Stomach (tissue), 4 donors: ENCODE results near the gene PRKCZ.

ENCODE experiments used
- POLR2A ChIP-seq, 4 donors: fragments of 450-650 bp; IDR thresholded peaks; one replicate each; pipeline ENCODE4 v1.6.1; 2016; ENCODE audit warnings: antibody characterized with exemption in 4 of 4, control low read depth in 2 of 4, mild to moderate bottlenecking in 1 of 4, moderate library complexity in 1 of 4
- TF ChIP-seq, protein P1 (sequence below), 7 experiments: fragments of 450-650 bp in 4 of 7; fragments of 200-600 bp in 3 of 7; sonication (generic) in 3 of 7; IDR thresholded peaks; one replicate each; pipeline ENCODE4 v1.5.1; 2016 to 2019; ENCODE audit warnings: antibody characterized with exemption in 7 of 7, control low read depth in 2 of 7, mild to moderate bottlenecking in 1 of 7

DNA sequence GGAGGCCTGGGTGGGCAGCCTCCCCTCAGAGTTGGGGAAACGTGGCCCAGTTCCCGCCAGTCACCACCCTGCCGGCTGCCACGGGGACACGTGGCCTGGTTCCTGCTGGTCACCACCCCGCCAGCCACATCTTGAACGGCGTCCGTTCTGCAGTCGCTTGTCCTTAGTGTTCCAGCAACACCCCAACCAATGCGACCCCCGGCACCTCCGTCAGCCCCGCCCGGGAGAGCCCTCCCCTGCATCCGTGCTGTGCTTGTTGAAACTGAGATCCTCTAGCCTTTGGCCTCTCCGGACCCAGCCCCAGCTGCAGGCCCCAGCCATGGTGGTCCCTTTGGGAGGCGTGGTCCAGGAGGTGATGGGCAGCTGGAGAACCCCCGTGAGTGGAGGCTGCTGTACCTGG is 18.7 kb downstream of the PRKCZ start:
- TF ChIP-seq, protein P1, sequence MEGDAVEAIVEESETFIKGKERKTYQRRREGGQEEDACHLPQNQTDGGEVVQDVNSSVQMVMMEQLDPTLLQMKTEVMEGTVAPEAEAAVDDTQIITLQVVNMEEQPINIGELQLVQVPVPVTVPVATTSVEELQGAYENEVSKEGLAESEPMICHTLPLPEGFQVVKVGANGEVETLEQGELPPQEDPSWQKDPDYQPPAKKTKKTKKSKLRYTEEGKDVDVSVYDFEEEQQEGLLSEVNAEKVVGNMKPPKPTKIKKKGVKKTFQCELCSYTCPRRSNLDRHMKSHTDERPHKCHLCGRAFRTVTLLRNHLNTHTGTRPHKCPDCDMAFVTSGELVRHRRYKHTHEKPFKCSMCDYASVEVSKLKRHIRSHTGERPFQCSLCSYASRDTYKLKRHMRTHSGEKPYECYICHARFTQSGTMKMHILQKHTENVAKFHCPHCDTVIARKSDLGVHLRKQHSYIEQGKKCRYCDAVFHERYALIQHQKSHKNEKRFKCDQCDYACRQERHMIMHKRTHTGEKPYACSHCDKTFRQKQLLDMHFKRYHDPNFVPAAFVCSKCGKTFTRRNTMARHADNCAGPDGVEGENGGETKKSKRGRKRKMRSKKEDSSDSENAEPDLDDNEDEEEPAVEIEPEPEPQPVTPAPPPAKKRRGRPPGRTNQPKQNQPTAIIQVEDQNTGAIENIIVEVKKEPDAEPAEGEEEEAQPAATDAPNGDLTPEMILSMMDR (IDR thresholded peaks at IDR 0.05) = no peak
- TF ChIP-seq POLR2A (IDR thresholded peaks at IDR 0.05) = no peak
